GM12873 (cell line): Measurements from ENCODE around the gene NCDN.

ENCODE experiments used
- TF ChIP-seq, protein P1 (sequence below): IDR thresholded peaks from 2 replicates; pipeline ENCODE4 v1.5.1; 2012; ENCODE audit warnings: low read depth, mild to moderate bottlenecking, moderate library complexity, low read length, control low read depth; ENCODE audit not compliant: insufficient read depth; ENCODE audit errors: missing control alignments

Gene NCDN

DNA sequence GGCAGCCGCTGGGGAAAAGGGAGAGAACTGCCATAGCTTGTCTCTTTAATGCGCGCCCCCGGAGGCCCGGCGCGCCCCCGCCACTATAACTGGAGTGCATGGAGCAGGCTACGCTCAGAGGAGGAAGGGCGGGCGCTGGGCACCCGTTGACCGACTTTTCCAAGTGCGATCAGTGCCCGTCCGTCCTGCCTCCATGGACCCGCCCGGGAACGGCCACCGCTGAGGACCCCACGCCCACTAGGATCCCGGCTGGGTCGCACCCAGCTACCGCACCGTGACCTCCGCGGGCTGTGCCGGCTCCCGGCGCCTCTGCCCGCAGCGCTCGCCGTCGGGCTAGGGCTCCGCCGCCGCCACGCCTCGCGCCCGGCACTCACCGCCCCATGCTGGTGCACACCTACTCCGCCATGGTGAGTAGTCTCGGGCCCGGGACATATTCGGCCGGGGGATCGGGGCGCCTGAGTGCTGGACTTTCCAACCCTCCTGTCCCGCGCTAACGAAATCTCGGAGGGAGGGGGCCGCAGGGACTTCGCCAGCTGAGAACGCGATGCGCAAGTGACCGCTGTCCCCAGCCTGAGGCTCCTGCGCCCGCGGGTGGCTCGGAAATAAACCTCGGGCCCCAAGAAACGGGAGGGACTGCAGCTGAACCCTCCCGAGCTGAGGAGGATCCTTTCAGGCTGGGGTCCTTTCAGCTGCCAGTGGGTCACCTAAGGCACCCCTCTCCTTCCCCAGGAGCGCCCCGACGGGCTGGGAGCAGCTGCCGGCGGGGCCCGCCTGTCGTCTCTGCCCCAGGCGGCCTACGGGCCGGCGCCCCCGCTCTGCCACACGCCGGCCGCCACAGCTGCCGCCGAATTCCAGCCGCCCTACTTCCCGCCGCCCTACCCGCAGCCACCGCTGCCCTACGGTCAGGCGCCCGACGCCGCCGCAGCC lies 15.9 kb downstream of the NCDN start, which contains the start of gene TFAP2E:
Gene TFAP2E (plus strand): TSS at position 117 of the 927 bp plus-strand sequence. CDS start 264 bp downstream, at position 381.
- TF ChIP-seq, protein P1, sequence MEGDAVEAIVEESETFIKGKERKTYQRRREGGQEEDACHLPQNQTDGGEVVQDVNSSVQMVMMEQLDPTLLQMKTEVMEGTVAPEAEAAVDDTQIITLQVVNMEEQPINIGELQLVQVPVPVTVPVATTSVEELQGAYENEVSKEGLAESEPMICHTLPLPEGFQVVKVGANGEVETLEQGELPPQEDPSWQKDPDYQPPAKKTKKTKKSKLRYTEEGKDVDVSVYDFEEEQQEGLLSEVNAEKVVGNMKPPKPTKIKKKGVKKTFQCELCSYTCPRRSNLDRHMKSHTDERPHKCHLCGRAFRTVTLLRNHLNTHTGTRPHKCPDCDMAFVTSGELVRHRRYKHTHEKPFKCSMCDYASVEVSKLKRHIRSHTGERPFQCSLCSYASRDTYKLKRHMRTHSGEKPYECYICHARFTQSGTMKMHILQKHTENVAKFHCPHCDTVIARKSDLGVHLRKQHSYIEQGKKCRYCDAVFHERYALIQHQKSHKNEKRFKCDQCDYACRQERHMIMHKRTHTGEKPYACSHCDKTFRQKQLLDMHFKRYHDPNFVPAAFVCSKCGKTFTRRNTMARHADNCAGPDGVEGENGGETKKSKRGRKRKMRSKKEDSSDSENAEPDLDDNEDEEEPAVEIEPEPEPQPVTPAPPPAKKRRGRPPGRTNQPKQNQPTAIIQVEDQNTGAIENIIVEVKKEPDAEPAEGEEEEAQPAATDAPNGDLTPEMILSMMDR, result no peak

DNA sequence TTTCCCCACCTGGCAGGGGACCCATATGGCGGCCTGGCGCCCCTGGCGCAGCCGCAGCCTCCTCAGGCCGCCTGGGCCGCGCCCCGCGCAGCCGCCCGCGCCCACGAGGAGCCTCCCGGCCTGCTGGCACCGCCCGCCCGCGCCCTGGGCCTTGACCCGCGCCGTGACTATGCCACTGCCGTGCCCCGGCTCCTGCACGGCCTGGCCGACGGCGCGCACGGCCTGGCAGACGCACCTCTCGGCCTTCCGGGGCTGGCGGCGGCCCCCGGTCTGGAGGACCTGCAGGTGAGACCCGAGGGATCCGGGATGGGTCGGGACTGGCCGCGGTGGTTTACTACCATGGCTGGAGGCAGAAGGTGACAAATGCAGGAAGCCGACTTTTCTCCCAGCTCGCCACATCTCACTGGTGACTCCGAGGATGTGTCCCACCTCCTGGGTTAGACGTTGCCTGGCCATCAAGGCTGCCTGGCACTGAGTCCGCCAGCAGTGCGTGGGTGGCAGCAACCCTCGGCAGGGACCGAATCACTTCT lies 16.6 kb downstream of the NCDN start:
- TF ChIP-seq, protein P1, result no peak

DNA sequence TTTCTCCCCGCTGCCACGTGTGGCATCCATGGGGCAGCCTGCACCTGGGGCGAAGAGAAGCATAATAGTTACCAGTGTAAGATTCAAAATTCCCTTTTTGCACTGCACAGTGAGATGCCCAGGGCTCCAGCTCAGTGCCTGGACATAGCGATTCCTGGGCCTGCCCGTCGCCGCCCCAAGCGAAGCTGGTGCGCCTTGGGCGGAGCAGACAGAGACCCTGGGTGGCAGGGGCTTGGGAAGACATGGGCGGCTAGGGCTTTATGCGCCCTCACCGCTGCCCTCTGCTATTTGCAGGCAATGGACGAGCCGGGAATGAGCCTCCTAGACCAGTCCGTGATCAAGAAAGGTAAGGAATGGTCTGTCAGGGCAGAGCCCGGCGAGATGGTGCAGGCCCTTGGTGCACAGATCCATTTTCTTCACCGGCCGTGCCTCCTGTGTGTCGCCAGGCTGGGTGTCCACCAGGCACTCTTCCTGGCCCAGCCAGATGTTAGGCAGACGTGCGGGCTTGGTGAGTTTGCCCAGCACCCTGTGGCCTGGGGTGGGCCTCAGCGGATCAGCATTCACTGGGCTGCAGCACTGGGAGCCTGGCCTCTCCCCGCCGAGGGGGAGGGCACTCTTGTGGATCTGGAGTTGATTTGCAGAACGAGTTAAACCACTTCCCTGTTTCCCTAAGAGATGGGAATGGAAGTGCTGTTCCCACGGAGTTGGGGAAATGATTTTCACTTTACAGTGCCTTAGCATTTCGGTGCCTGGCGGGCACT lies 17.2 kb downstream of the NCDN start:
- TF ChIP-seq, protein P1, result no peak

DNA sequence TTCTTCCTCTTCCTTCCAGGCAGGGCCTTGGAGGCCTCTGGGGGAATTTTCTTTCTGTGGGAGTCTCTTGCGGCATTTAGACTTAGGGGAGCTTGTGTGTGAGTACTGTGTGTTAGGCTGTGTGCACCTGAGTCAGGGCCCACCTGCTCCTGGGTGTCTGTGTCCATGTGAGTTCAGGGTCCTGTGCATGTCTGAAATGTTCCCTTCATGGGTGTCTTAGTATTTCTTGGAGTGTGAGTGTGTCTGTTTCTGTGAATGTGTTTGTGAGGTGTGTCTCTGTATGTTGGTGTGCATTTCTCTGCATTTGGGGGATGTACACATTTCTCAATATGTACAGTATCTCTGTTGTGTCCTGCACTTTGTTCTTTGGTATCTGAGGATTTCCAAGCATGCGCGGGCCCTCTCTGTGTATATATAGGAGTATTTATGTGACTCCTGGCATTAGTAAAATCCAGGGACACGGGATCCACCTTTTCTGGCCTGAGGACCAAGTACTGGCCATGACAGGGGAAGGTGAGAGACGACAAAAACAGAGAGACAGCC lies 17.9 kb downstream of the NCDN start:
- TF ChIP-seq, protein P1, result no peak

DNA sequence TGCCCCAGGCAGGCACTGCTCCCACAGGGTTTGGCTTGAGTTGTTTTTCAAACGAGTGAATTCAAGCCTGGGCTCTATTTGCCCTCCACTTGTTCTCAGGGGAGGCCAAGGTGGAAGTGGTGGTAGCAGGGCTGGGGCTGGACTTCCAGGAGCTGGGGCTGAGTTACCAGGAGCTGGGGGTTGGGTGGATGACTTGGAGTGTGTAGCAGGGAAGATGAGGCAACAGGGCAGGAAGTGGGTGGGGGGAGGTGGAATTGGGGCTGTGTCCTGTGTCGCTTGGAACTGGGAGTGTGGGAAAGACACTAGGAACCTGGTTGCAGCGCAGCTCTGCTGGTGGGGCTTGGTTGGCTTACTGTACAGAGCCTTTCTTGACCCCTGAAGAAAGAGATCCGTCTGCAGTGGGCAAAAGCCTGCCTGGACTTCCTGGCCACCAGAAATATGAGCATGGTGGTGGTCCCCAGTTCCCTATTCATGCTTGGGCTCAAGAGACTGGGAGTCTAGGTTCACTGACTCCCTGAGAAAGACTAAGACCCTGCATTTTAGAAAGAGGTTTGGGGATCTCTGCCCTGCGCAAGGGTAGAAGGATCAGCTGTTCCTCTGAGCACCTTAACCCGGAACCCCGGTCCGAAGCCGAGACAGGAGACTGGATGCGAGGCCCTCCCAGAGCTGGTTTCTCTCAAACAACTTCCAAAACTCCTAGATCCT lies 18.6 kb downstream of the NCDN start:
- TF ChIP-seq, protein P1, result no peak

DNA sequence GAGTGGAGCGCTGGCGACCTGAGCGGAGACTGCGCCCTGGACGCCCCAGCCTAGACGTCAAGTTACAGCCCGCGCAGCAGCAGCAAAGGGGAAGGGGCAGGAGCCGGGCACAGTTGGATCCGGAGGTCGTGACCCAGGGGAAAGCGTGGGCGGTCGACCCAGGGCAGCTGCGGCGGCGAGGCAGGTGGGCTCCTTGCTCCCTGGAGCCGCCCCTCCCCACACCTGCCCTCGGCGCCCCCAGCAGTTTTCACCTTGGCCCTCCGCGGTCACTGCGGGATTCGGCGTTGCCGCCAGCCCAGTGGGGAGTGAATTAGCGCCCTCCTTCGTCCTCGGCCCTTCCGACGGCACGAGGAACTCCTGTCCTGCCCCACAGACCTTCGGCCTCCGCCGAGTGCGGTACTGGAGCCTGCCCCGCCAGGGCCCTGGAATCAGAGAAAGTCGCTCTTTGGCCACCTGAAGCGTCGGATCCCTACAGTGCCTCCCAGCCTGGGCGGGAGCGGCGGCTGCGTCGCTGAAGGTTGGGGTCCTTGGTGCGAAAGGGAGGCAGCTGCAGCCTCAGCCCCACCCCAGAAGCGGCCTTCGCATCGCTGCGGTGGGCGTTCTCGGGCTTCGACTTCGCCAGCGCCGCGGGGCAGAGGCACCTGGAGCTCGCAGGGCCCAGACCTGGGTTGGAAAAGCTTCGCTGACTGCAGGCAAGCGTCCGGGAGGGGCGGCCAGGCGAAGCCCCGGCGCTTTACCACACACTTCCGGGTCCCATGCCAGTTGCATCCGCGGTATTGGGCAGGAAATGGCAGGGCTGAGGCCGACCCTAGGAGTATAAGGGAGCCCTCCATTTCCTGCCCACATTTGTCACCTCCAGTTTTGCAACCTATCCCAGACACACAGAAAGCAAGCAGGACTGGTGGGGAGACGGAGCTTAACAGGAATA lies 19.7 kb downstream of the NCDN start:
- TF ChIP-seq, protein P1, result no peak
